Ishikawa (cell line): ENCODE measurements around the gene SLCO4A1.

Experiments used
- CEBPB ChIP-seq: IDR thresholded peaks from 2 replicates; pipeline ENCODE4 v1.6.1; 2012
- CREB1 ChIP-seq: IDR thresholded peaks from 2 replicates; pipeline ENCODE4 v1.6.1; 2012; ENCODE audit warnings: low read depth
- EGR1 ChIP-seq: IDR thresholded peaks from 2 replicates; pipeline ENCODE4 v1.6.1; 2012
- EP300 ChIP-seq: IDR thresholded peaks from 2 replicates; pipeline ENCODE4 v1.6.1; 2012; ENCODE audit warnings: borderline replicate concordance
- FOXM1 ChIP-seq: IDR thresholded peaks from 2 replicates; pipeline ENCODE4 v1.6.1; 2012; ENCODE audit warnings: low read depth, borderline replicate concordance
- NFIC ChIP-seq: IDR thresholded peaks from 2 replicates; pipeline ENCODE4 v1.6.1; 2012
- RAD21 ChIP-seq: IDR thresholded peaks from 2 replicates; pipeline ENCODE4 v1.6.1; 2012; ENCODE audit warnings: low read depth
- TAF1 ChIP-seq: IDR thresholded peaks from 2 replicates; pipeline ENCODE4 v1.6.1; 2012; ENCODE audit warnings: low read depth, mild to moderate bottlenecking
- TCF12 ChIP-seq: IDR thresholded peaks from 2 replicates; pipeline ENCODE4 v1.6.1; 2012; ENCODE audit warnings: low read depth
- TEAD4 ChIP-seq: IDR thresholded peaks from 2 replicates; pipeline ENCODE4 v1.6.1; 2012
- YY1 ChIP-seq: IDR thresholded peaks from 2 replicates; pipeline ENCODE4 v1.6.1; 2012; ENCODE audit warnings: low read depth
- ZBTB7A ChIP-seq: IDR thresholded peaks from 2 replicates; pipeline ENCODE4 v1.6.1; 2012; ENCODE audit warnings: low read depth
- TF ChIP-seq, protein P1 (sequence below): IDR thresholded peaks from 2 replicates; pipeline ENCODE4 v1.6.1; 2012
- TF ChIP-seq, protein P2 (sequence below): IDR thresholded peaks from 2 replicates; pipeline ENCODE4 v1.6.1; 2012; ENCODE audit warnings: low read depth, mild to moderate bottlenecking
- TF ChIP-seq, protein P3 (sequence below): IDR thresholded peaks from 2 replicates; pipeline ENCODE4 v1.6.1; 2012

The SLCO4A1 gene

DNA sequence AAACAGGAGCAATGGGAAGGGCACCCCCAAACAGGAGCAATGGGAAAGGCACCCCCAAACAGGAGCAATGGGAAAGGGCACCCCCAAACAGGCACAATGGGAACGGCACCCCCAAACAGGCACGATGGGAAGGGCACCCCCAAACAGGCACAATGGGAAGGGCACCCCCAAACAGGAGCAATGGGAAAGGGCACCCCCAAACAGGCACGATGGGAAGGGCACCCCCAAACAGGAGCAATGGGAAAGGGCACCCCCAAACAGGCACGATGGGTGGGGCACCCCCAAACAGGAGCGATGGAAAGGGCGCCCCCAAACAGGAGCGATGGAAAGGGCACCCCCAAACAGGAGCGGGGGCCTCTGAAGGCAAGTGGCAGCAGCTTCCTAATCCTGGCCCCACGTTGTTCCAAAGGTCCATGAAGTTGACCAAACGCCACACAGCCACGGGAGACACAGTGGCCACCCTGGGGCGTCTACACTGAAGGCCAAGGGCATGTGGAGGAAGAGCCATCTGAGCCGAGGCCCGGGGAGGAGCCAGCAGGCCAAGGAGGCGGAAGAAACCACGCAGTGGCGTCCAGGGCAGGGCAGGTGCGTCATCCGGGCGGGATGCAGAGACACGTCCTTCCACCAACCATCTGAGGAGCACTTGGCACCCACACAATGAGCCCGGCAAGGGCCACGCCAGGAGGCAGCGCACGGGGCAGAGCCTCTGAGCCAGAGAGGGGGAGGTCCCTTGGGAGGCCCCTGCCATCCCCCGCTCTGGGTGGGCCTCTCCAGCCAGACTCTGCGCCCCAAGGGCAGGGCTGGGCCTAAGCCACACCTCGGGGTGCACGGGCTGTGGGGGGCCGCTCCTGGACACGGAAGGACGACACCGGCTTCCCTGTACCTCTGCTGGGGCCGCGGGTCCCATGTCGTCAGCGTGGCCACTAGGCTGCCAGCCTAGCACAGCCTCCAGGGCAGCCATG, 44.8 kb downstream of the SLCO4A1 start:
- TF ChIP-seq YY1 (no peak), TAF1 (no peak)
- TF ChIP-seq, protein P1, sequence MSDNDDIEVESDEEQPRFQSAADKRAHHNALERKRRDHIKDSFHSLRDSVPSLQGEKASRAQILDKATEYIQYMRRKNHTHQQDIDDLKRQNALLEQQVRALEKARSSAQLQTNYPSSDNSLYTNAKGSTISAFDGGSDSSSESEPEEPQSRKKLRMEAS = 0 out of 2 replicates have a peak, but pooled peaks have one; percentile 14

DNA sequence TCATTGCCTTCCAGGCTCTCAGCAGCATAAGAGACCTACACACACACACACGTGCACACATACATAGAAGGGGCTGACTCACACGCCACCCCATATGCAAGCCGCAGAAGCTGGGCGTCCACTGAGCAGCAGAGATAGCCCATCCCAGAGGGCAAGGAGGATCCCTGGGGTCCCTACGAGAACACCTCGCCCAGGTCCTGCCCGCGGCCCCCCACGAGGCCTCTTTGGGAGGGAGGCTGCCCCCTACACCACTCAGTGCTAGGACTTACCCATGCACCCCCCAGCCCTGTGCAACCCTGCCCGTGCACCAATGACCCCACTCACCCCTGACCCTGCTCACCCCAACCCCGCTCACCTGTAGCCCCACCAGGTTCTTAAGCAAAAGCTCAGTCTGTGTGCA, 45.8 kb downstream of the SLCO4A1 start:
- no peak for TF ChIP-seq RAD21
- TF ChIP-seq EP300 = no peak
- TF ChIP-seq, protein P2, sequence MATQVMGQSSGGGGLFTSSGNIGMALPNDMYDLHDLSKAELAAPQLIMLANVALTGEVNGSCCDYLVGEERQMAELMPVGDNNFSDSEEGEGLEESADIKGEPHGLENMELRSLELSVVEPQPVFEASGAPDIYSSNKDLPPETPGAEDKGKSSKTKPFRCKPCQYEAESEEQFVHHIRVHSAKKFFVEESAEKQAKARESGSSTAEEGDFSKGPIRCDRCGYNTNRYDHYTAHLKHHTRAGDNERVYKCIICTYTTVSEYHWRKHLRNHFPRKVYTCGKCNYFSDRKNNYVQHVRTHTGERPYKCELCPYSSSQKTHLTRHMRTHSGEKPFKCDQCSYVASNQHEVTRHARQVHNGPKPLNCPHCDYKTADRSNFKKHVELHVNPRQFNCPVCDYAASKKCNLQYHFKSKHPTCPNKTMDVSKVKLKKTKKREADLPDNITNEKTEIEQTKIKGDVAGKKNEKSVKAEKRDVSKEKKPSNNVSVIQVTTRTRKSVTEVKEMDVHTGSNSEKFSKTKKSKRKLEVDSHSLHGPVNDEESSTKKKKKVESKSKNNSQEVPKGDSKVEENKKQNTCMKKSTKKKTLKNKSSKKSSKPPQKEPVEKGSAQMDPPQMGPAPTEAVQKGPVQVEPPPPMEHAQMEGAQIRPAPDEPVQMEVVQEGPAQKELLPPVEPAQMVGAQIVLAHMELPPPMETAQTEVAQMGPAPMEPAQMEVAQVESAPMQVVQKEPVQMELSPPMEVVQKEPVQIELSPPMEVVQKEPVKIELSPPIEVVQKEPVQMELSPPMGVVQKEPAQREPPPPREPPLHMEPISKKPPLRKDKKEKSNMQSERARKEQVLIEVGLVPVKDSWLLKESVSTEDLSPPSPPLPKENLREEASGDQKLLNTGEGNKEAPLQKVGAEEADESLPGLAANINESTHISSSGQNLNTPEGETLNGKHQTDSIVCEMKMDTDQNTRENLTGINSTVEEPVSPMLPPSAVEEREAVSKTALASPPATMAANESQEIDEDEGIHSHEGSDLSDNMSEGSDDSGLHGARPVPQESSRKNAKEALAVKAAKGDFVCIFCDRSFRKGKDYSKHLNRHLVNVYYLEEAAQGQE = no peak
- no peak for TF ChIP-seq TCF12
- no peak for TF ChIP-seq TAF1
- no peak for TF ChIP-seq NFIC
- no peak for TF ChIP-seq CEBPB
- TF ChIP-seq CREB1 = no peak
- no peak for TF ChIP-seq FOXM1
- no peak for TF ChIP-seq TEAD4
- TF ChIP-seq, protein P3, sequence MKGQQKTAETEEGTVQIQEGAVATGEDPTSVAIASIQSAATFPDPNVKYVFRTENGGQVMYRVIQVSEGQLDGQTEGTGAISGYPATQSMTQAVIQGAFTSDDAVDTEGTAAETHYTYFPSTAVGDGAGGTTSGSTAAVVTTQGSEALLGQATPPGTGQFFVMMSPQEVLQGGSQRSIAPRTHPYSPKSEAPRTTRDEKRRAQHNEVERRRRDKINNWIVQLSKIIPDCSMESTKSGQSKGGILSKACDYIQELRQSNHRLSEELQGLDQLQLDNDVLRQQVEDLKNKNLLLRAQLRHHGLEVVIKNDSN = no peak
- TF ChIP-seq EGR1 = no peak

DNA sequence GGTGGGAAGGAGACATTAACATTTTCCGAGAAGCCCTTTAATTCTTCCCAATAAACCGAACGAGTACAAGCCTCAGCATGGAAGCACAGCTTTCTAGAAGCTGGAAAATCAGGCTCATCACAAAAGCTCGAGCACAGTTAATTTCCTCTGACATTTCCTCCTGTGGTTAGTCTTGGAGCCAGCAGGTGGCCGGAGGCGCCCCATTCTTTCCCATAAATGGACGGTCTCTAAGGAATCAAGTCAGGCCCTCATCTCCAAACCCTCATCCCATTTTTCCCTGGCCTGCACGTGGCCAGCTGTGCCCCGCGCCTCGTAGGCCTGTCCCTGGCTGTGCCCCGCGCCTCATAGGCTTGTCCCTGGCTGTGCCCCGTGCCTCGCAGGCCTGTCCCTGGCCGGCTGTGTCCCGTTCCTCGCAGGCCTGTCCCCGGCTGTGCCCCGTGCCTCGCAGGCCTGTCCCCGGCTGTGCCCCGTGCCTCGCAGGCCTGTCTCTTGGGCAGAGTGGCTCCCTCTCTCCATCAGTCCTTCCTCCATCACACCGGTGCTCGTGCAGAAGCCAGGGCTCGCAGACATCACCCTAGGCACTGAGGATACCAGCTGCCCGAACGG, 46.7 kb downstream of the SLCO4A1 start:
- no peak for TF ChIP-seq YY1
- no peak for TF ChIP-seq ZBTB7A
- TF ChIP-seq CEBPB = no peak
- TF ChIP-seq TEAD4 = no peak
- TF ChIP-seq RAD21 = no peak
- TF ChIP-seq EP300 = no peak
- TF ChIP-seq, protein P3 = no peak
- no peak for TF ChIP-seq CREB1
- no peak for TF ChIP-seq FOXM1
- TF ChIP-seq, protein P2 = no peak
- no peak for TF ChIP-seq TCF12

DNA sequence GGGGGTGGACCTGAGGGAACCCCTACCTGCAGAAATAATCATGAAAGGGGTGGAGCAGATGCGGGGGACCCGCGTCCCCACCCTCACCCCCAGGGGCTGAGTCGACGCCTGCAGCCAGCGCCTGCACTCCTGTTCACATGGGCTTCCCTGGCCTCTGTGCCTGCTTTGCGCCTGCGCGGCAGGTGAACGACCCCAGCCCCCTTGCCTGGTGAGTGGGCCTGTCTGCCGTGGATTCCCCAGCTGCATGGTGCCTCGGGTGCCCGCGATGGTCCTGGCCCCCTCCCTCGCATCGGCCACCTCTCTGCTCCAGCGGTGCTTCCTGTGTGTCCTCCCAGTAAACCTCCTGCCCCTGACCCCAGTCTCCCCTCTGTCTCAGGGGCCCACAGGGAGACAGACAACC, 47.6 kb downstream of the SLCO4A1 start:
- TF ChIP-seq CREB1 (no peak), FOXM1 (no peak), TEAD4 (no peak), TAF1 (no peak), CEBPB (no peak), TCF12 (no peak), RAD21 (no peak), ZBTB7A (no peak), NFIC (no peak)
- TF ChIP-seq, protein P1 = no peak
- TF ChIP-seq, protein P3 = no peak
- TF ChIP-seq, protein P2 = no peak
